Naive thymus-derived CD8-positive, alpha-beta T cell (primary cell): ENCODE measurements around the gene ERN1. TPM values are rescaled to one million over a fixed set of nuclear protein-coding genes. Genes with fewer than 3 reads are reported as not detected.

Experiments
- ATAC-seq, 2 donors: fragments of 150-1000 bp; cut with Tn5 transposase in 1 of 2; sonication (Bioruptor Pico), chemical (Tn5 transposase) in 1 of 2; 1 replicate in 1 of 2; 2 replicates in 1 of 2; pipeline ENCODE4 v1.10.0; 2021; ENCODE audit warnings: mild to moderate bottlenecking in 2 of 2, moderate library complexity in 2 of 2
- POLR2A ChIA-PET: fragments of 350-600 bp; sonication (Branson Sonifier 250); formaldehyde crosslinking; loops from one replicate; lab custom pipeline; 2021; ENCODE audit warnings: antibody characterized with exemption; lab: Charles Lee
- DNase-seq, 10 donors: peaks; one replicate each; pipeline versions ENCODE4 v3.0.0 to v3.0.0-alpha.2; 2020 to 2022
- H3K27ac Mint-ChIP-seq, 10 donors: one replicate each; pipeline ENCODE4 v1.8.0; 2020 to 2022; ENCODE audit warnings: mild to moderate bottlenecking in 10 of 10, mixed read lengths in 10 of 10, moderate library complexity in 4 of 10, inconsistent platforms in 1 of 10
- H3K27me3 Mint-ChIP-seq, 5 donors: one replicate each; pipeline ENCODE4 v1.8.0; 2021 to 2022; ENCODE audit warnings: mixed read lengths in 5 of 5
- H3K36me3 Mint-ChIP-seq, 3 donors: one replicate each; pipeline ENCODE4 v1.8.0; 2020 to 2022; ENCODE audit warnings: mixed read lengths in 3 of 3, mild to moderate bottlenecking in 2 of 3, inconsistent platforms in 1 of 3
- H3K4me1 Mint-ChIP-seq, 4 donors: one replicate each; pipeline ENCODE4 v1.8.0; 2021 to 2022; ENCODE audit warnings: mixed read lengths in 4 of 4
- H3K4me3 Mint-ChIP-seq, 10 donors: one replicate each; pipeline ENCODE4 v1.8.0; 2020 to 2022; ENCODE audit warnings: mild to moderate bottlenecking in 10 of 10, mixed read lengths in 10 of 10, moderate library complexity in 6 of 10, inconsistent platforms in 1 of 10
- H3K9me3 Mint-ChIP-seq, 9 donors: one replicate each; pipeline ENCODE4 v1.8.0; 2020 to 2022; ENCODE audit warnings: mixed read lengths in 9 of 9, mild to moderate bottlenecking in 3 of 9, inconsistent platforms in 1 of 9, moderate library complexity in 1 of 9
- polyA plus RNA-seq, 3 donors: library from polyadenylated mRNA; unstranded; fragments of 300-500 nt; fragmentation: Illumina TruSeq; gene quantifications; one replicate each; pipeline ENCODE4 v1.2.3, GENCODE V29; 2021
- total RNA-seq, 8 experiments: library from RNA in 2 of 8; stranded (reverse) in 2 of 8; gene quantifications; one replicate each; pipeline ENCODE4 v1.2.3 and lab custom pipeline; 2021 to 2026

The ERN1 gene
- total and polyA plus RNA-seq, 5 experiments from 2014 or later: 9.3 to 24.0 (median 21.2) TPM

DNA sequence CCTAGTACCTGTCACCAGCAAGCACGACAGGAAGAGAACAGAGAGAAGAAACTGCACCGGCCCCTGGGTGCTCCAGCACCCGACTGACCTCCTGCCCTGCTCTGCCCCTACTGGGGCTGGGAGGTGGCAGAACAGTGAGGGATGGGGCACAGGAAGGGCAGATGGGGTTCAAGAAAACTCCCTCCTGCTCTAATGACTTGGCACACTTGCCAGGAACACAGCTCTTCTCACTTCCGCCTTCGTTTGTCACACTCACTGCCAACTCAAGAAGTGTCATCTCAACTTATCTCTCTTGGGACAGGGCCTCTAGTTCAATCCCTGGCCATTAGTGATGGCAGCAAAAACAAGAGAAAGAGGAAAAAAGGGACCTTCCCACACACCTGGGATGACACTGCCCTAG, 66.9 kb downstream of the ERN1 start:
- POLR2A ChIA-PET: interaction anchor here (0.6 to 1.1 kb wide), 2 partner anchors 43 to 83 kb away, joined by 3 to 6 read pairs; partner anchors contain the start of gene ICAM2
- H3K4me3 Mint-ChIP-seq: peak overlapping the region in 2 of 10 donors; percentile 58 to 73
- H3K36me3 Mint-ChIP-seq: peaks cover 0 to 47% (median 26%) of the 10 kb centered on the region in 3 donors
- no peak for DNase-seq
- H3K27me3 Mint-ChIP-seq: no peaks in the 10 kb centered on the region
- H3K27ac Mint-ChIP-seq: peak overlapping the region in 3 of 10 donors; percentile 75 to 94 (median 82)
- H3K9me3 Mint-ChIP-seq: no peaks in the 10 kb centered on the region
- no peak for ATAC-seq
- H3K4me1 Mint-ChIP-seq: peaks cover 4 to 87% (median 44%) of the 10 kb centered on the region in 4 donors

GRCh38 chr17:64061178-64061898, 68.6 kb downstream of the ERN1 start:
- Mint-ChIP-seq H3K36me3 (peaks cover 0 to 48% (median 14%) of the 10 kb centered on the region in 3 donors), H3K27me3 (no peaks in the 10 kb centered on the region), H3K27ac (peak overlapping the region in 4 of 10 donors; percentile 6 to 94 (median 66)), H3K4me3 (peak overlapping the region in 1 of 10 donors; percentile 12), H3K9me3 (no peaks in the 10 kb centered on the region), H3K4me1 (peaks cover 6 to 84% (median 32%) of the 10 kb centered on the region in 4 donors)
- DNase-seq: no peak
- ATAC-seq: no peak
- POLR2A ChIA-PET: interaction anchor here (0.5 to 1.3 kb wide), 2 partner anchors 9 to 42 kb away, joined by 4 to 5 read pairs; no protein-coding TSS in a partner anchor

DNA sequence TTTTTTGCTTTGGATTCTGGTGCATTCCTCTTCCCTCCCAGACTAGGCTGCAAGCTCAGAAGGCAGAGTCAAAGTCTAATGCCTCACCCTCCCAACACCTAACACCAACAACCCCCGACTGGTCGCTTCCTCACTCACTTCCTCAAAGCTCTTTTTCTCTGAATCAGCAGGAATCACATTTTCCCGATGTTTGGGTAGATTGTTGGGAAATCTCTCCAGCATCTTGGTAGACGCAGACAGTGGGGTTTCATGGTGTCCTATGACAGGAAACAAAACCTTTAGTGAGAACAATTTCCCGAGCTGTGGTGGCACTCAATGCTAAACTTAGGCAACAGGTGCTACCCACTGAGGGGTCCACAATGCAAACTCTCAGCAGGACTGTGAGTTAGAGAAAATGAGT, 69.6 kb downstream of the ERN1 start:
- no peak for ATAC-seq
- Mint-ChIP-seq H3K36me3 (peaks cover 0 to 46% (median 14%) of the 10 kb centered on the region in 3 donors), H3K9me3 (no peaks in the 10 kb centered on the region), H3K4me3 (peak overlapping the region in 3 of 10 donors; percentile 13 to 39 (median 34)), H3K4me1 (peaks cover 6 to 80% (median 32%) of the 10 kb centered on the region in 4 donors), H3K27me3 (no peaks in the 10 kb centered on the region), H3K27ac (peak overlapping the region in 6 of 10 donors; percentile 30 to 84 (median 72))
- POLR2A ChIA-PET: interaction anchor here (0.7 to 1.4 kb wide), 2 partner anchors 25 to 32 kb away, joined by 3 to 8 read pairs; no protein-coding TSS in a partner anchor
- no peak for DNase-seq

- Mint-ChIP-seq H3K9me3 (no peaks in the 10 kb centered on the region), H3K4me3 (peak overlapping the region in 1 of 10 donors; percentile 34), H3K4me1 (peaks cover 6 to 76% (median 29%) of the 10 kb centered on the region in 4 donors), H3K27ac (peak overlapping the region in 5 of 10 donors; percentile 12 to 84 (median 70)), H3K27me3 (no peaks in the 10 kb centered on the region), H3K36me3 (peaks cover 0 to 44% (median 14%) of the 10 kb centered on the region in 3 donors)
- no peak for ATAC-seq
- POLR2A ChIA-PET: interaction anchor here (0.7 to 1.4 kb wide), 4 partner anchors 9 to 31 kb away, joined by 3 to 8 read pairs (median 4); no protein-coding TSS in a partner anchor
- DNase-seq: no peak
Observed at GRCh38 chr17:64059756-64060155, 70.2 kb downstream of the ERN1 start.

- POLR2A ChIA-PET: no interaction called here
Observed at GRCh38 chr17:64058621-64059020, 71.3 kb downstream of the ERN1 start.

GRCh38 chr17:64057701-64058263, 72.2 kb downstream of the ERN1 start:
- Mint-ChIP-seq H3K27ac (peak overlapping the region in 5 of 10 donors; percentile 20 to 74 (median 55)), H3K27me3 (no peaks in the 10 kb centered on the region), H3K36me3 (peaks cover 0 to 41% (median 21%) of the 10 kb centered on the region in 3 donors), H3K4me1 (peaks cover 4 to 59% (median 15%) of the 10 kb centered on the region in 4 donors), H3K4me3 (no peak overlapping the region), H3K9me3 (no peaks in the 10 kb centered on the region)
- POLR2A ChIA-PET: no interaction called here
- ATAC-seq (no peak), DNase-seq (no peak)

More at GRCh38 chr17:64058621-64059020, 71.3 kb downstream of the ERN1 start:
- DNase-seq: no peak
- no peaks in the 10 kb centered on the region for H3K9me3 Mint-ChIP-seq
- peak overlapping the region in 3 of 10 donors; percentile 5 to 70 (median 40) for H3K27ac Mint-ChIP-seq
- peaks cover 4 to 64% (median 18%) of the 10 kb centered on the region in 4 donors for H3K4me1 Mint-ChIP-seq
- ATAC-seq: no peak
- no peaks in the 10 kb centered on the region for H3K27me3 Mint-ChIP-seq
- H3K36me3 Mint-ChIP-seq: peaks cover 0 to 39% (median 21%) of the 10 kb centered on the region in 3 donors
- no peak overlapping the region for H3K4me3 Mint-ChIP-seq

DNA sequence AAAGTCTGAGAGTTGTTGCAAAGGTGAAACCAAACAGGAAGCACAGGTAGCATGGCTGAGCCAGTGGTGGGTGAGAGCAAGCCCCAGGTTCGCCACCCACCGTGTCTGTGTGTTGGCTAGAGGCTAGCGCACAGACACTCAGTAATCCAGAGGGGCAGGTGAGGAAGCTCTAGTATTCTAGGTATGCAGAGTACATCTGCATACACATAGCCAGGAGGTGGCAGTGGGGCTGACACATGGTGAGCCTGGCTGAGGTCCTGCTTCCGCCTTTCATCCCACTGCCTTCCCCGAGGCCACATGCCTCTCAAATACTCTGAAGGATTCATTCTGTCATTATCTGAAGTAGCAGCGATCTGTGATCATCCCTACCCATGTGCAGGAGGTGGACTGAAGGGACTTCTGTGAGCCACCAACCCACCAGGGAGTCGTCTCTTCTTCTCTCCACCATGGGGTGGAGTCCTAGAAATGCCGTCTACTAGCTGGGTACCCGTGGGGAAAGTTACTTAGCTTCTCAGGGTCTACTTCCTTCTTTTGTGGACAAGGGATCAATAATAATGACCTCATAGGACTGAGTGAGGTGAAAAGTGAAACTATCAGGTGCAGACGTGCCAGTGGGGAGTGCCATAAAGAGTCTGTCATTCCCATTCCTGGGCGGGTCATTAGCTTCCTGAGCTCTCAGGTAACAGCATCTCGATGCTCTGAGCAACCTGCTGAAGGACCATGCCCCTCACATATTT, 73.5 kb downstream of the ERN1 start:
- POLR2A ChIA-PET: no interaction called here
- peaks cover 0 to 48% (median 26%) of the 10 kb centered on the region in 3 donors for H3K36me3 Mint-ChIP-seq
- no peak for ATAC-seq
- H3K9me3 Mint-ChIP-seq: no peaks in the 10 kb centered on the region
- H3K4me1 Mint-ChIP-seq: peaks cover 8 to 55% (median 22%) of the 10 kb centered on the region in 4 donors
- no peaks in the 10 kb centered on the region for H3K27me3 Mint-ChIP-seq
- H3K27ac Mint-ChIP-seq: peak overlapping the region in 9 of 10 donors; percentile 24 to 90 (median 70)
- DNase-seq: no peak
- no peak overlapping the region for H3K4me3 Mint-ChIP-seq

GRCh38 chr17:64055183-64056142, 74.5 kb downstream of the ERN1 start:
- peaks cover 0 to 47% (median 25%) of the 10 kb centered on the region in 3 donors for H3K36me3 Mint-ChIP-seq
- DNase-seq (no peak), ATAC-seq (no peak)
- no peaks in the 10 kb centered on the region for H3K9me3 Mint-ChIP-seq
- POLR2A ChIA-PET: no interaction called here
- peaks cover 16 to 55% (median 30%) of the 10 kb centered on the region in 4 donors for H3K4me1 Mint-ChIP-seq
- peak overlapping the region in 6 of 10 donors; percentile 43 to 90 (median 74) for H3K27ac Mint-ChIP-seq
- H3K27me3 Mint-ChIP-seq: no peaks in the 10 kb centered on the region
- no peak overlapping the region for H3K4me3 Mint-ChIP-seq

DNA sequence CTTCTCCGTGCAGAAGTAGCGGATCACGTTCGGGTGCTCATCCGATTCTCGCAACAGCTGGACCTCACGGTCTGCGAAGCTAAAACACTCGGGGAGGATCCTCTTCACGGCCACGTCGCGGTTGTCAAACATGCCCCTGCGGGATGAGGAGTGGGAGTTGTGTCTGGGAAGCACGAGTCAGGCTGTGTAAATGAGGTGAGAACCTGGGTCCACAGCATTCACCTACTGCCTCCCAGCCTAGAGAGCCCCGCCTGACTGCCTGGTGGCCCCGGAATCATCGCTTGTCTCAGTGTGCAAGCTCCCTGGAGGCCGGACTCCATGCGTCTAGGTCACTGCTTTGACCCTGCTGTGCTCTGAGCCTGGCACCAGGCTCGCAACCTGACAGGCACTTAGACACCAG, 75.6 kb downstream of the ERN1 start:
- DNase-seq (no peak), ATAC-seq (no peak)
- H3K36me3 Mint-ChIP-seq: peaks cover 0 to 37% (median 22%) of the 10 kb centered on the region in 3 donors
- H3K27ac Mint-ChIP-seq: peak overlapping the region in 1 of 10 donors; percentile 62
- H3K4me3 Mint-ChIP-seq: no peak overlapping the region
- H3K9me3 Mint-ChIP-seq: no peaks in the 10 kb centered on the region
- peaks cover 14 to 56% (median 35%) of the 10 kb centered on the region in 4 donors for H3K4me1 Mint-ChIP-seq
- POLR2A ChIA-PET: interaction anchor here (1.8 to 2.8 kb wide), 2 partner anchors 34 to 92 kb away, joined by 7 to 8 read pairs; partner anchors contain the start of gene ICAM2
- no peaks in the 10 kb centered on the region for H3K27me3 Mint-ChIP-seq

DNA sequence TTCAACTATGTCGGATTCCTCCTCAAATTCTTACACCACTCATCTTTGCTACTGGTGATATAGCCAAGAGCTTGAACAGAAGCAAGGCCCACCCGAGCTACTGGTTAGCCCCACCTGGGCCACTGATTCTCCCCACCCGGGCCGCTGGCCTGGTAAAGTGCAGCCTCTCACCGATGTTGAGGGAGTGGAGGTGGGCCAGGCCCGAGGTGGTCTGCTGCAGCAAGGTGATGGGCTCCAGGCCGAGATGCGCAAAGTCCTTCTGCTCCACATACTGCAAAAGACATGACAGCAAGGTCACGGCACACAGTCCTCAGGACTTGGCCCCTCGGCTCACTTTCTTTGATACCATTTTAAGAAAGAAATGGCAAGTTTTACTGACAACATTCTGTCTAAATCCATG, 76.8 kb downstream of the ERN1 start:
- no peak for ATAC-seq
- H3K36me3 Mint-ChIP-seq: peaks cover 0 to 32% (median 17%) of the 10 kb centered on the region in 3 donors
- H3K4me3 Mint-ChIP-seq: no peak overlapping the region
- POLR2A ChIA-PET: interaction anchor here (1.1 to 2.8 kb wide), 4 partner anchors 8 to 93 kb away, joined by 4 to 8 read pairs (median 6); partner anchors contain the start of gene ICAM2
- peak overlapping the region in 5 of 10 donors; percentile 63 to 94 (median 80) for H3K27ac Mint-ChIP-seq
- no peaks in the 10 kb centered on the region for H3K27me3 Mint-ChIP-seq
- peaks cover 14 to 53% (median 35%) of the 10 kb centered on the region in 4 donors for H3K4me1 Mint-ChIP-seq
- no peak for DNase-seq
- H3K9me3 Mint-ChIP-seq: no peaks in the 10 kb centered on the region

- Mint-ChIP-seq H3K36me3 (peaks cover 0 to 35% (median 25%) of the 10 kb centered on the region in 3 donors), H3K9me3 (no peaks in the 10 kb centered on the region), H3K4me3 (peak overlapping the region; percentile 2 to 69 (median 42)), H3K27me3 (no peaks in the 10 kb centered on the region), H3K27ac (peak overlapping the region; percentile 80 to 97 (median 90)), H3K4me1 (peaks cover 12 to 38% (median 28%) of the 10 kb centered on the region in 4 donors)
- POLR2A ChIA-PET: interaction anchor here (0.6 to 2.3 kb wide), 9 partner anchors 8 to 455 kb away, joined by 3 to 12 read pairs (median 4); partner anchors contain the start of genes CEP95, DDX5, ERN1 and ICAM2
- peak; percentile 98 to 100 for ATAC-seq
- peak in 4 of 10 donors; percentile 23 to 78 (median 62) for DNase-seq
Observed at GRCh38 chr17:64051153-64051552, 78.8 kb downstream of the ERN1 start.
